Lower leg skin (tissue), 4 donors: ENCODE results near the gene INO80E. TPM values are rescaled to one million over a fixed set of nuclear protein-coding genes. Genes with fewer than 3 reads are reported as not detected.

Source experiments
- DNase-seq, 2 donors: peaks; one replicate each; pipeline ENCODE4 v3.0.0-alpha.2; 2019; ENCODE audit warnings: low spot score in 2 of 2
- H3K4me3 ChIP-seq: fragments of 200-600 bp; sonication (generic); 2 replicates; pipeline ENCODE4 v1.5.1; 2017; ENCODE audit warnings: mild to moderate bottlenecking, low read depth; ENCODE audit not compliant: poor library complexity, severe bottlenecking
- POLR2A ChIP-seq, 2 donors: fragments of 450-650 bp; IDR thresholded peaks; one replicate each; pipeline ENCODE4 v1.6.1; 2016 to 2017; ENCODE audit warnings: antibody characterized with exemption in 2 of 2, mild to moderate bottlenecking in 1 of 2, moderate library complexity in 1 of 2
- WGBS, 2 donors: methylation state at CpG; one replicate each; pipeline ENCODE4 v1.1.5; 2018; 5-methylcytosine and 5-hydroxymethylcytosine counted together
- intact Hi-C: fragments of 100-400 bp; cut with DNase I; formaldehyde crosslinking; loops from one replicate; pipeline ENCODE4 v1.15.0; 2023; ENCODE audit warnings: low total_unique reads
- total RNA-seq, 4 donors: library from RNA; depleted of rRNA; stranded (reverse); fragments of >200 nt; gene quantifications; one replicate each; pipeline ENCODE4 v1.1.0, GENCODE V29; 2016
- TF ChIP-seq, protein P1 (sequence below), 3 donors: fragments of 450-650 bp; IDR thresholded peaks; one replicate each; pipeline ENCODE4 v1.5.1; 2016; ENCODE audit warnings: antibody characterized with exemption in 3 of 3, mild to moderate bottlenecking in 3 of 3, moderate library complexity in 2 of 3

INO80E gene
- total RNA-seq, 4 donors from 2014 or later = 40.9 to 157 (median 61.8) TPM

DNA sequence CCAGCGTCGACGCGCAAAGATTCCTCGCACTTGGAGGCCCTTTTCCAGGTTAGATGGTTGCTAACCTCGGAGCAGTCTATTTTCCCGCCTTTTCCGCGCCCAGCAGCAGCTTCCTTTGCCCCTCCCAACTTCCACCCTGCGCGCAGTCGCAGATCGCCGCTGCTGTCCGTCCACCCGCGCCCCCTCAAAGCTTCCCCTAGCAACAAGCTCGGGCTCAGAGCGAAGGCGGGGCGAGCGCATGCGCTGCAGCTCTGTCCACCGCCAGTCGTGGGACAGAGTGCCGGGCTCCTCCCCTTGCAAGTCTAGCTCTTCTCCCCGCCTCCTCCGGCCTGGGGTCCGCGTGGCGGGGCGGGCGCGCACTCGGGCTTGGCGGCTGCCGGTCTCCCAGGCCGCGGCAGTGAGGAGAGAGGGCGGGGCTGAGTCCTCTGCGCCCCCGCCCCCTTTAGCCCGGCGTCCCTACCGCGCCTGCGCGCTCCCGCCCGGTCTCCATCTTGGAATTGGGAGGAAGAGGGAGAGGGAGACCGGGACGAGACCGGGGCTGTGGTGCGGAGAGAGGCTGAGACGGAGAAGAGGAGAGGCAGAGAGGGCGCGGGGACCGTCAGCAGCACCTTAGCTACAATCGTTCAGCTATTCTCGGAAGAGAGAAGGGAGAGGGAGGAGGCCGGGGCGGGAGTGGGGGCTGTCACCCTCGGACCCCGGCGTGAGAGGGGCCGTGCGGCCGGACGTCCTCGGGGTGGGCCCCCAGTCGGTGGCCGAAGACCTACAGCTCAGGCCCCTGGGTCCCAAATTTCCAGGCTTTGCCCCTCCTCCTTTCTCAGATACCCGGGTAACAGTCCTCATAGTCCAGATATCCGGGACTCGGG lies 22.4 kb upstream of the INO80E start, which contains the start of gene TAOK2:
Gene TAOK2 (plus strand): TSS at position 485 of the 863 bp plus-strand sequence. CDS start 3,905 bp downstream, outside the sequence.
- no peak for TF ChIP-seq POLR2A (IDR thresholded peaks at IDR 0.05)
- TF ChIP-seq, protein P1, sequence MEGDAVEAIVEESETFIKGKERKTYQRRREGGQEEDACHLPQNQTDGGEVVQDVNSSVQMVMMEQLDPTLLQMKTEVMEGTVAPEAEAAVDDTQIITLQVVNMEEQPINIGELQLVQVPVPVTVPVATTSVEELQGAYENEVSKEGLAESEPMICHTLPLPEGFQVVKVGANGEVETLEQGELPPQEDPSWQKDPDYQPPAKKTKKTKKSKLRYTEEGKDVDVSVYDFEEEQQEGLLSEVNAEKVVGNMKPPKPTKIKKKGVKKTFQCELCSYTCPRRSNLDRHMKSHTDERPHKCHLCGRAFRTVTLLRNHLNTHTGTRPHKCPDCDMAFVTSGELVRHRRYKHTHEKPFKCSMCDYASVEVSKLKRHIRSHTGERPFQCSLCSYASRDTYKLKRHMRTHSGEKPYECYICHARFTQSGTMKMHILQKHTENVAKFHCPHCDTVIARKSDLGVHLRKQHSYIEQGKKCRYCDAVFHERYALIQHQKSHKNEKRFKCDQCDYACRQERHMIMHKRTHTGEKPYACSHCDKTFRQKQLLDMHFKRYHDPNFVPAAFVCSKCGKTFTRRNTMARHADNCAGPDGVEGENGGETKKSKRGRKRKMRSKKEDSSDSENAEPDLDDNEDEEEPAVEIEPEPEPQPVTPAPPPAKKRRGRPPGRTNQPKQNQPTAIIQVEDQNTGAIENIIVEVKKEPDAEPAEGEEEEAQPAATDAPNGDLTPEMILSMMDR (IDR thresholded peaks at IDR 0.05) = peak in 1 of 3 donors; percentile 24
- intact Hi-C loops = no loop called here
- DNase-seq = peak; percentile 96 to 99
- peak within 1 kb of the TSS; percentile 59 for H3K4me3 ChIP-seq
- WGBS, 2 donors = 4% methylated on average over 56 to 62 of the region's 75 CpGs

DNA sequence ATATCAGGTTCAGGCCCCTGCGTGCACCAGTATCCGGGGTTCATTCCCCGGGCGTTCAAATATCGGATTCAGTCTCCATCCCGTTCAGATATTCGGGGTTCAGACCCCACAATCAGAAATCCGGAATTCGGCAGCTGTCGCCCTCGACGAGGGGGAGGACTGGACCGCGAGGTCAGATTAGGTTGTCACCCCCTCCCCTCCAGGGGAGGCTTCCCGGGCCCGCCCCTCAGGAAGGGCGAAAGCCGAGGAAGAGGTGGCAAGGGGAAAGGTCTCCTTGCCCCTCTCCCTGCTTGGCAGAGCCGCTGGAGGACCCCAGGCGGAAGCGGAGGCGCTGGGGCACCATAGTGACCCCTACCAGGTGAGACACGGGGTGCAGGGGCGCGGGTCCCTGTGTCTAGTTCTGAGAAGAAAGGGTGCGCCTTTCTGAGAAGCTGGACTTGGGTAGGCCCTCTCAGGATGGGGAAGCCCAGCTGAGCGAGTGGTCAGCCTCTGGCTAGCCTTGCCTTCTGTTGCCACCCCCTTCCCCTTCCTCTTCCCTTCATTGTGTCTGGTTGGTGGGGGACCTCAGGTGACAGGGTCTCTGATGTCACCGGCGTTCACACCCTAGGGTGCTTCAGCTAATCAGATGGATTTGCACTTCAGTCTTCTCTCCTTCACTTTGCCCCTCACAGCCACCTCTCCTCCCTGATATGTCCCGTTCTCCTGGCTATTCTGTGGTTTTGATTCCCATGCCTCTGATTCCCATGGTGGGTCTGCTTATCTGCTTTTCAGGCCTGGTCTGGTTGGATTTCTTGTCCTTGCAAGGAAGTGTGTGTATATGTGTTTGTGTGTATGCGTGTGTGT lies 21.5 kb upstream of the INO80E start:
- DNase-seq = no peak
- peak overlapping the region; percentile 59 for H3K4me3 ChIP-seq
- intact Hi-C loops = no loop called here
- WGBS, 2 donors = 3 to 4% methylated on average over 24 to 31 of the region's 31 CpGs
- TF ChIP-seq, protein P1 (IDR thresholded peaks at IDR 0.05) = no peak
- no peak for TF ChIP-seq POLR2A (IDR thresholded peaks at IDR 0.05)

DNA sequence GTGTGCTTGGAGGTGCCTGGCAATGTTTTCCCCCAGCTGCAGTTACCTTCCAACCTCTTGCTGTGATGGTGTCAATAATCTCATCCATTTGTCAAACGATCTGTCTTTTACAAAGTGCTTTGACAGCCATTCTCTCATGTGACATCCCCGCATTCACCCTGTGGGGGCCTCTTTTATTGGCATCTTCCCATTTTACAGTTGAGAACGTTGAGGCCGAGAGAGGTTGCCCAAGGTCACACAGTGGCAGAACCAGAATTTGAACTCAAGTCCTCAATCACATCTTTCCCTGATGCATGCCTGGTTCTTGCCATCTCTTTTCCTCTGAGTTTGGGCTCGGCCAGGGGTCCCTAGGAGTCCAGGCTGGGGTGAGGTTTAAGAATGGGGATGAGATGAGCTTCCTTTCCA lies 20.9 kb upstream of the INO80E start:
- no peak for DNase-seq
- WGBS, 2 donors = 55 to 63% methylated on average over 5 of the region's 5 CpGs
- TF ChIP-seq POLR2A (IDR thresholded peaks at IDR 0.05) = no peak
- TF ChIP-seq, protein P1 (IDR thresholded peaks at IDR 0.05) = no peak
- intact Hi-C loops = no loop called here
- peak overlapping the region; percentile 59 for H3K4me3 ChIP-seq

DNA sequence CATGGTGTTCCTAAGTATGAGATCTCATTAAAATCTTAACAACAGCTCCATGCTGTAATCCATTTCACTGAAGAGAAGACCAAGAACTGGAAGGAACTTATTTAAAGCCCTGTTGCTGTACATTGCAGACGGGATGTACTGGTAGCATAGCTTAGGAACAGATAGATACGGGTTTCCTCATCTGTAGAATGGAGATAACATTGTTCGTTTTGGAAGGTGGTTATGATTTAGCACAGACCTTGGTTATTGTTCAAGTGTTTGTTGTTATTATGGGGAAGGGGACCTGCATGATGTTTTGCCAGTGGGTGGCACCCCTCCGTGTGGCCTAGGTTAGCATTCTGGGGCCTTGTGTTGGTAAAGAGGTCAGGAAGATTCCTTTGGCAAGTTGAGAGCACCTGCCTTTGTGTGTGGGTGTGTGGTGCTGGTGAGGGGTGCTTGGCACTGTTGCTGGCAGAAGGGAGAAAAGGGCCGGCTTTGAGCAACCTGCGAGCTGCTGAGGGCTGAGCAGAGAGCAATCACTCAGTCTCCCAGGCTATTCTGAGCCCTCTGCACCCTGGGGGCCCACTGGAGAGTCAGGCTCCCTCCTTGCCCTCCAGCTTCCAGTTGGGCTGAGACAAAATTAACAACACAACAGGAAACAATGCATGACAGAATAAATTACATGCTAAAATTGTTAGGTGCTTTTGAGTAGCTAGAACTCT lies 20.1 kb upstream of the INO80E start:
- 21 to 23% methylated on average over 6 of the region's 6 CpGs for WGBS, 2 donors
- TF ChIP-seq, protein P1 (IDR thresholded peaks at IDR 0.05) = no peak
- no peak for TF ChIP-seq POLR2A (IDR thresholded peaks at IDR 0.05)
- DNase-seq = no peak
- intact Hi-C loops = no loop called here
- no peak overlapping the region for H3K4me3 ChIP-seq

DNA sequence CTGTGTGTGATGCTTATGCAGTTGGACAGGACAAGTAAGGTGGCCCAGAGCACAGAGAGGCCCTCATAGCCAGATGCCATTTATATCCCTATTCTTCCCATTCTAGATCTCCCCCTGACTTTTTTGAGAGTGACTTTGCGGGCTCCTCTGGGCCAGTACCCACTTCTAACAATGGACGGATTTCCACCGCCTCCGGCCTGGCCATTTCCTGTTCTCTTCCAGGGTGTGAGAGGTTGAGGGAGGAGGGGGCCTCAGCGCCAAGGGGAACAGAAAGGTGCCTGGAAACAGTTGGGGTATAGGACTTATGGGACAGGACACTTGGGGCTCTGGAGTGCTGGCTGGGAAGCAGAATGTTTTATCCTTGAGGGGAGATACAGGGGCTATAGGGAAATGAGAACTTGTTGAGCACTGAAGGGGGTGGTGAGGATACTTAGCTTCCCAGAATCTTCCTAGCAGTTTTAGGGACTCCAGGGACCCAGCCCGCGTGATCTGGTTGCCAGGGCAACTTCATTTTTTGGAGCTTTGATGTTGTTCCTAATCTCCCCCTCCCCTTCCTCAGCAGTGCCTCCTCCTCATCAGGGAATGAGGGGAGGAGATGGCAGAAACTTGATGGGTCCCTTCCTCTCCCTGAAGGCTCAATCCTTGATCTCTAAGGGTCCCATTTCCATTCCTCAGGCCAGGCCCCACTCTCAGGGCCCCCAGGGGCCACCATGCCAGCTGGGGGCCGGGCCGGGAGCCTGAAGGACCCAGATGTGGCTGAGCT lies 18.8 kb upstream of the INO80E start:
- H3K4me3 ChIP-seq = no peak overlapping the region
- TF ChIP-seq, protein P1 (IDR thresholded peaks at IDR 0.05) = no peak
- TF ChIP-seq POLR2A (IDR thresholded peaks at IDR 0.05) = no peak
- DNase-seq = no peak
- WGBS, 2 donors = 76 to 85% methylated on average over 7 to 9 of the region's 9 CpGs
- intact Hi-C loops = no loop called here
